ENCODE results near the gene B4GALNT1.

GRCh38 chr12:57611108-57611826, 21.7 kb downstream of the B4GALNT1 start, which contains the start of gene ARHGEF25:
- TF ChIP-seq, protein P1, sequence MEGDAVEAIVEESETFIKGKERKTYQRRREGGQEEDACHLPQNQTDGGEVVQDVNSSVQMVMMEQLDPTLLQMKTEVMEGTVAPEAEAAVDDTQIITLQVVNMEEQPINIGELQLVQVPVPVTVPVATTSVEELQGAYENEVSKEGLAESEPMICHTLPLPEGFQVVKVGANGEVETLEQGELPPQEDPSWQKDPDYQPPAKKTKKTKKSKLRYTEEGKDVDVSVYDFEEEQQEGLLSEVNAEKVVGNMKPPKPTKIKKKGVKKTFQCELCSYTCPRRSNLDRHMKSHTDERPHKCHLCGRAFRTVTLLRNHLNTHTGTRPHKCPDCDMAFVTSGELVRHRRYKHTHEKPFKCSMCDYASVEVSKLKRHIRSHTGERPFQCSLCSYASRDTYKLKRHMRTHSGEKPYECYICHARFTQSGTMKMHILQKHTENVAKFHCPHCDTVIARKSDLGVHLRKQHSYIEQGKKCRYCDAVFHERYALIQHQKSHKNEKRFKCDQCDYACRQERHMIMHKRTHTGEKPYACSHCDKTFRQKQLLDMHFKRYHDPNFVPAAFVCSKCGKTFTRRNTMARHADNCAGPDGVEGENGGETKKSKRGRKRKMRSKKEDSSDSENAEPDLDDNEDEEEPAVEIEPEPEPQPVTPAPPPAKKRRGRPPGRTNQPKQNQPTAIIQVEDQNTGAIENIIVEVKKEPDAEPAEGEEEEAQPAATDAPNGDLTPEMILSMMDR (IDR thresholded peaks at IDR 0.05; ENCODE audit: poor library complexity, severe bottlenecking): no peak
- TF ChIP-seq SMC3 (conservative IDR thresholded peaks at IDR 0.05; ENCODE audit: poor library complexity) (no peak), MXI1 (conservative IDR thresholded peaks at IDR 0.05; ENCODE audit: poor library complexity, severe bottlenecking) (no peak), POLR2AphosphoS5 (IDR thresholded peaks at IDR 0.05) (peak; percentile 34), EP300 (conservative IDR thresholded peaks at IDR 0.05; ENCODE audit: poor library complexity, severe bottlenecking) (no peak)

All from neural cell (in vitro differentiated cells).